ENCODE data around the gene RSL1D1.

- TF ChIP-seq CTCF (IDR thresholded peaks at IDR 0.05; ENCODE audit: insufficient read depth, low read length) (no peak), POLR2AphosphoS5 (IDR thresholded peaks at IDR 0.05; ENCODE audit: low read depth) (no peak), GABPA (IDR thresholded peaks at IDR 0.05; ENCODE audit: low read depth) (no peak), REST (IDR thresholded peaks at IDR 0.05; ENCODE audit: insufficient replicate concordance, low read depth) (no peak)
Measured at GRCh38 chr16:11799509-11800381, 51.6 kb downstream of the RSL1D1 start.
